Left lobe of liver (tissue), 2 donors: ENCODE results near the gene KCNIP3. TPM values are rescaled to one million over a fixed set of nuclear protein-coding genes. Genes with fewer than 3 reads are reported as not detected.

Source experiments
- ATAC-seq: fragments of 200-7000 bp; cut with Tn5 transposase; one replicate; pipeline ENCODE4 v1.9.1; 2020; ENCODE audit warnings: mild to moderate bottlenecking, moderate library complexity
- DNase-seq: peaks from one replicate; pipeline ENCODE4 v3.0.0-alpha.2; 2020; ENCODE audit warnings: low spot score
- total RNA-seq: library from RNA; stranded (reverse); gene quantifications from one replicate; pipeline ENCODE4 v1.2.1, GENCODE V29; 2021
- donor health status: DM: no; HTN: no; CAD: no; lungs with moderate emphysema.
- donor health status: DM: no; HTN: yes; CAD: no.

KCNIP3 gene
- total RNA-seq, 1 donor from 2014 or later: 1.6 TPM

DNA sequence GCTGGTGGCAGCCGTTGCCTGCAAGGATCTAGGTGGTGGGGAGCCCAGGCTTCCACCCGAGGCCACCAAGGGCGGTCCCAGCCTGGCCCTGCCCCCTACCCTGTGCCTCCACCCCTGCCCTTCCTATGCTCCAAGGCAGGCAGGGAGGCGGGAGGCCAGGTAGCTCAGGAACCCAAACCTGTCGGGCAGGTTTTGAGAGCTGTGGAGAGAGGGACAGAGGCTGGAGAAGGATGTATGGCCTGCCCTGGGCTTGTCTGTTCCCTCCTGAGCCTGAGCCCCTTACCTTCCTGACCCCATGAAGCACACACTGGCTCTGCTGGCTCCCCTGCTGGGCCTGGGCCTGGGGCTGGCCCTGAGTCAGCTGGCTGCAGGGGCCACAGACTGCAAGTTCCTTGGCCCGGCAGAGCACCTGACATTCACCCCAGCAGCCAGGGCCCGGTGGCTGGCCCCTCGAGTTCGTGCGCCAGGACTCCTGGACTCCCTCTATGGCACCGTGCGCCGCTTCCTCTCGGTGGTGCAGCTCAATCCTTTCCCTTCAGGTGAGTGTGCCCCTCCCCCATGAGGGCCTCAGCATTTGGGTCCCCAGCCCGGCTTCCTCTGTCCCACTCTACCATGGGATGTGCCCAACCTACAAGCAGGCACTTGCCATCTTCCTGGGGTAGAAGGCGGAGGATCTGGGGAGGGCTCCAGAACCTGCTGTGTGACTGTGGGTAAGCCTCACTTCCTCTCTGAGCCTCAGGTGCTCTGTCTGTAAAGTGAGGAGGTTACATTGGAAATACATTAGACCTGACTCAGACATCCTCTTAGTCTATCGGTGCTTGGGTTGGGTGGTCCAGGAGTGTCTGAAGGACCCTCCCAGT is 22.6 kb upstream of the KCNIP3 start, which contains the start of gene PROM2:
Gene PROM2 (plus strand): TSS at position 159 of the 860 bp plus-strand sequence. CDS start 137 bp downstream, at position 296.
- ATAC-seq: peak; percentile 32

DNA sequence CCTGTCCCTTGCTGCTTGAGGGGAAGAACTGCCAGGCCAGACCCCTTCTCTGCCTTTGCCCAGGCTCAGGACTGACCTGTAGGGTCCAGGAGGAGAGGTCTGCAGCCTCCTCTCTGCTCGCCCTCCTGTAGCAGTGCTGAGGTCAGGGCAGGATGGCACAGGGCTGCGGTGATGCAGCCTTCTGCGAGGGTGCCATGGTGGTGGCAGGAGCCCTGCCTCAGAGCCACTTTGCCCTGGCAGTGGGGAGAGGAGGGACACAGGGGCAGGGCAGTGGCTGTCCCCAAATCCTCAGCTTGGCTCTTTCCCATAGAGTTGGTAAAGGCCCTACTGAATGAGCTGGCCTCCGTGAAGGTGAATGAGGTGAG is 22.0 kb upstream of the KCNIP3 start:
- ATAC-seq (no peak), DNase-seq (peak; percentile 24)

More for the DNA sequence above, 22.6 kb upstream of the KCNIP3 start, which contains the start of gene PROM2:
- DNase-seq: peak; percentile 41

DNA sequence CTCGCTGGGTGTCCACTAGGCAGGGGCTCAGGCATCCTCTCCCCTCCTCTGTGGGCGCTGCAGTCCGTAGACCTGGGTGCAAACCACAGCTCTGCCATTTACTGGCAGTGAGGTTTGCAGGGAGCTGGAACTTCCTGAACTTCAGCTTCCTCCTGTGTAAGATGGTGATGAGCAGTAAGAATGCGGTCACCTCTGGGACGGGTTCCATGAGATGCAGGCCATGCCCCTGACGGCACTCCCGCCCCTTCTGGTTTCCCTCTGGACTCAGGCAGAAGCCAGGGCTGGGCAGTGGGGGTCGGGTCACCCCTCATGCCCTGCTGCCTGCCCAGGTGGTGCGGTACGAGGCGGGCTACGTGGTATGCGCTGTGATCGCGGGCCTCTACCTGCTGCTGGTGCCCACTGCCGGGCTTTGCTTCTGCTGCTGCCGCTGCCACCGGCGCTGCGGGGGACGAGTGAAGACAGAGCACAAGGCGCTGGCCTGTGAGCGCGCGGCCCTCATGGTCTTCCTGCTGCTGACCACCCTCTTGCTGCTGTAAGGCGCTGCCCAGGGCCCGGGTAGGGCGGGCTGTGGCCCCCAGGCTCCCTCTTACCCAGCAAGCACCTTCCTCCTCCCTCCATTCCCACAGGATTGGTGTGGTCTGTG is 21.4 kb upstream of the KCNIP3 start:
- DNase-seq (no peak), ATAC-seq (no peak)

DNA sequence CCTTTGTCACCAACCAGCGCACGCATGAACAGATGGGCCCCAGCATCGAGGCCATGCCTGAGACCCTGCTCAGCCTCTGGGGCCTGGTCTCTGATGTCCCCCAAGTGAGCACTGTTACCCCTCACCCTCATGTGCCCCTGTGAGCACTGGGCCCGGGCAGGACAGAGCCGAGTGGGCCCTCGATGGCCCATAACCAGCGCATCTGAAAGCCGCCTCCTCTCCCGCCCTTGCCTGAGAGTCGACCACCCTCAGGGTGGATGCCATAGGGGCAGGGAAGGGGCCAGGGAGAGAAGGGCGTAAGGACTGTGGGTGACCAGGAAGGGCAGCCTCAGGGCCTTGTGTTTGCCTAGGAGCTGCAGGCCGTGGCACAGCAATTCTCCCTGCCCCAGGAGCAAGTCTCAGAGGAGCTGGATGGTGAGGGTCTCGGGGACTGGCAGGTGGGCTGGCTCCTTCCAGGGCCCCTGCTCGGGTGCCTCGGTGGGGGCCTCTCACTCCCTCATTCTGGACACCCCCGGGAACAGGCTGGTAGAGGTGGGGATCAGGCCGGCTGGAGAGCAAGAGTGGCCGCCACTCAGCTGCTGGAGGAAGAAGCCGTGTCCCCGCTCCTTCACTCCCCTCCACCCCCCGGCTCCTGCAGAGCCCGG is 20.8 kb upstream of the KCNIP3 start:
- DNase-seq: no peak
- ATAC-seq: no peak

DNA sequence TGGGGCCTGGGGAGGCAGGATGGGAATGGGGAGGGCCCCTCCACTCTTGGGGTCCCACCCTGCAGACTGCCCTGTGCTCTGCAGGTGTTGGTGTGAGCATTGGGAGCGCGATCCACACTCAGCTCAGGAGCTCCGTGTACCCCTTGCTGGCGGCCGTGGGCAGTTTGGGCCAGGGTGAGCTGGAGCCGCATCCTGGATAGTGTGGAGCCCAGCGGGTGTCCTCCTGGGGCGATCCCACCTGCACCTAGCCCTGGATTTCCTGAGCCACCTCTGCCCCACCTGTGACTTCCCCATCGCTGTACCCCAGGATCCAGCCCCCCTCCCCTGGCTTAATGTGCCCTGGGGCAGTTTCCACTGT is 20.3 kb upstream of the KCNIP3 start:
- no peak for ATAC-seq
- no peak for DNase-seq

DNA sequence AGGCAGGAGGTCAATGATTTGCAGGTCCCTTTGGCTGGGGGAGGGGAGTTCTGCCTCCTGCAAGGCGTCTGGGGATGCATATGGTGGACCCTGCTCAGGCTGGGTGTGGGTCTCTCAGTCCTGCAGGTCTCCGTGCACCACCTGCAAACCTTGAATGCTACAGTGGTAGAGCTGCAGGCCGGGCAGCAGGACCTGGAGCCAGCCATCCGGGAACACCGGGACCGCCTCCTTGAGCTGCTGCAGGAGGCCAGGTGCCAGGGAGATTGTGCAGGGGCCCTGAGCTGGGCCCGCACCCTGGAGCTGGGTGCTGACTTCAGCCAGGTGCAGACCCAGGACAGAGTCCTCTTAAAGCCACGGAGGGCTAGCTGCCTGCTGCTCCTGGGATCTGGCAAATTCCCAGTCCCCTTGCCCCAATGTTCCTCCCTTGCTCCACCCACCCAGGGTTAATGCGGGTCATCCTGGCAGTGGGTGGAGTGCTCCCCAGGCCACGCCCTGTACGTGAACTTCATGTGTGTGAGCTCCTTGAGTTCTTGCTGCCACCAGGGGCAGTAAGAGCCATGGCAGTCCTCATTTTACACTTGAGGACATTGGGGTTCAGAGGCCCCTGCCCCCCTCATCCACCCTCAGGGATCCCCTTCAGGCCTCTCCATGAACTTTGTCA is 19.8 kb upstream of the KCNIP3 start:
- DNase-seq (no peak), ATAC-seq (peak; percentile 53)

DNA sequence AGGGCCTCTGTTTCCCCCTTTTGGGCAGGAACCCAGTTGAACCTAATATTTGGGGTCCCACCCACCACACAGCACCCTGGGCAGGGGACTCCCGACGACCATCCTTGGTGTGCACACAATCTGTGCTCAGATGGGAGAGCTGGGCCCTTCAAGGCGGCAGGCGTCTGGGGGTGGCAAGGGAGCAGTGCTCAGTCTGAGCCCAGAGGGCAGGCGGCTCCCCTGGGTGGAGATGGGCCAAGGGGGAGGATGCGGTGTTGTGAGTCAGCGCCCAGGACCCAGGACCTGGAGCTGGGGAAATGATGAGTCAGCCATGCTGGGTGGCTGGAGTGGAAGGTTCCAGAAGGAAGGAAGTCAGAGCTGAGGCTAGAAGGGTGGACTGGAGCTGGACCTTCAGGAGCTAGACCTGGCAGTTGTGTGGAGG is 19.1 kb upstream of the KCNIP3 start:
- no peak for DNase-seq

DNA sequence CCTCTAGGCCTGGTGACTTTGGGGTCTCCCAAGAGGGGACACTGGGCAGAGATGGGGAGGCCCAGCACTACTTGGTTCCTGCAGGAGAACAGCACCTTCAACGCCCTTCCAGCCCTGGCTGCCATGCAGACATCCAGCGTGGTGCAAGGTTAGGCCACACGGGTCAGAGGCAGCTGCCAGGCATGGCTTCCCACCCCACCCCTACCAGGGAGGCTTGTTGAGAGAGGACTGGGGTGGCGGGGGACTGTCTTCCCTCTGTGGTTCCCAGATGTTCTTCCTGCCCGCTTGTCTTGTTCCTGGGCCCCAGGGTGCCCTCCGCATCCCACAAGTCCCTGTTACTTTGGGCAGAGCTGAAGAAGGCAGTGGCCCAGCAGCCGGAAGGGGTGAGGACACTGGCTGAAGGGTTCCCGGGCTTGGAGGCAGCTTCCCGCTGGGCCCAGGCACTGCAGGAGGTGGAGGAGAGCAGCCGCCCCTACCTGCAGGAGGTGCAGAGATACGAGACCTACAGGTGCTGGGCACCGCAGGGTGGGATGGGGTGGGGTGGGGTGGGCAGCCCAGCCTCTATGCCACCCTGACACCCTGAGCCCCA is 18.4 kb upstream of the KCNIP3 start:
- no peak for DNase-seq
- ATAC-seq: no peak

More for the DNA sequence above, 19.1 kb upstream of the KCNIP3 start:
- ATAC-seq: no peak

DNA sequence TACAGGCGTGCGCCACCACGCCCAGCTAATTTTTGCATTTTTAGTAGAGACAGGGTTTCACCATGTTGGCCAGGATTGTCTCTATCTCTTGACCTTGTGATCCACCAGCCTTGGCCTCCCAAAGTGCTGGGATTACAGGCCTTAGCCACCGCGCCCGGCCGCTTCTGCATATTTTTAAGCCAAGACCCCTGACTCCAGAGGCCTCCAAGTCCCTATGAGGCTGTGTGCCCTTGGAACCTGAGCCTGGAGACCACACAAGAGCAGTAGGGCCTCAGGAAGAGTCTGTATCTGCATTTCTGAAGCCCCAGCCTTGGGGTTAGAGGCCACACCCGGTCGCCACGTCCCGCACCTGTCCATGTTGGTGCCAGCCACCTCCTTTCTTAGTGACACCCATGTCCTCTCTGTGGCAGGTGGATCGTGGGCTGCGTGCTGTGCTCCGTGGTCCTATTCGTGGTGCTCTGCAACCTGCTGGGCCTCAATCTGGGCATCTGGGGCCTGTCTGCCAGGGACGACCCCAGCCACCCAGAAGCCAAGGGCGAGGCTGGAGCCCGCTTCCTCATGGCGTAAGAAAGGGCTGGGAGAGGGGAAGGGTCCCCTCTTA is 17.6 kb upstream of the KCNIP3 start:
- ATAC-seq: no peak
- DNase-seq: no peak

DNA sequence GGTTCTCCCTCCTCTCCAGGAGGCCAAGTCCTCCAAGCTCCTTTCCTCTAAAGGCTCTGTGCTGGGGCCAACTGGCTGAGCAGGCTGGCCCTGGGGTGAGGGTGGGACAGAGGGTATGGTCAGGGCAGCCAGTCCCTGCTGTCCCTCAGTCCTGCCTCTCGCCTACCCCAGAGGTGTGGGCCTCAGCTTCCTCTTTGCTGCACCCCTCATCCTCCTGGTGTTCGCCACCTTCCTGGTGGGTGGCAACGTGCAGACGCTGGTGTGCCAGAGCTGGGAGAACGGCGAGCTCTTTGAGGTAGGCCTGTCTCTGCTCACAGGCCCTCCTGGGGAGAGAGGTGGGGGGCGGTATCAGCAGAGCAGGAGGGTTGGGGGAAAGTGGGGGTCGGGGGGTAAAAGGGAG is 16.1 kb upstream of the KCNIP3 start:
- DNase-seq (no peak), ATAC-seq (no peak)

DNA sequence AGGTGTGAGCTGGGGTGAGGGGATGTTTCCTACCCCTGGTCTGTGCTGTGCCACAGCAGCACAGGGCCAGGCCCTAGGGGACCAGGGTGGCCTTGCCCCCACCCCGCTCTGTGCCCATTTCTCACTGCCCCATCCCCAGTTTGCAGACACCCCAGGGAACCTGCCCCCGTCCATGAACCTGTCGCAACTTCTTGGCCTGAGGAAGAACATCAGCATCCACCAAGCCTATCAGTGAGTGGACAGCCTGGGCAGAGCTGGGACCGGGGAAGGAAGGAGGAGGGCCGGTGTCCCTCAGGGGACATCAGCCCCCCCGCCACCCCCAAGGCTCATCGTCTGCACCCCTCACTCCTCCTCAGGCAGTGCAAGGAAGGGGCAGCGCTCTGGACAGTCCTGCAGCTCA is 15.4 kb upstream of the KCNIP3 start:
- DNase-seq (no peak), ATAC-seq (no peak)

DNA sequence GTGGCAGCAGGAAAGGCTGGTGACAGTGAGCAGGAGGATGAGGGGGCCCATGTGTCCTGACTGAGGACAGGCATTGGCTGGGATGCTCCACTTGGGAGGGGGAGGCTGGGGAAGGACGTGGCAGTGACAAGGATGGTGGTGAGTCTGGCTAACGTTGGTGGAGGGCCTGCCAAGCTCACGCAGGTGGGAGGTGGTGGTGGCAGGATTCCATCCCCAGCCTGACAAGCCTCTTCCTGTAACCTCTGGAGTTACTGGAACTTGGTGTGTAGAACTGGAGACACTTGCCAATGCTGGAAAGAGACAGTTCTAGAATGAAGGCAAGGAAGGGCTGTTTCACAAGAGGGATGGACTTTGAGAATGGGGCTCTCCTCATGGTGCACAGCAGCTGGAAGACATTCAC is 14.7 kb upstream of the KCNIP3 start:
- no peak for DNase-seq

DNA sequence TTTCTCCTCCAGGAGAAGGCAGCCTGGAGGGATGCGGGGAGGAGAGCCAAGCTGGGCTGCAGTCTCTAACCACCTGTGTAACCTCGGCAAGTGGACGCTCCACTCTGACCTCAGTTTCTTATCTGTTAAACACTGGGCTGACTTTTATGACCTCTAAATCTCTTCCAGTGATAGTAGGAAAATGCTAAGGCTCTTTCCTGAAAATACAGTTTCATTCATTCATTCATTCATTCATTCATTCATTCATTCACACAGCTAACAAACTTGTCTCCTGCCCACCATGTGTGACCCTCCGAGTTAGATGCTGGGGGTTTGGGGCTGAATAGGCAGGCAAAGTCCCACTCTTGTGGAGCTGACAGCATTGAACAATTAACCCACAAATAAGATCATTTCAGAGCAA is 13.6 kb upstream of the KCNIP3 start:
- DNase-seq: no peak
- ATAC-seq: no peak

More for the DNA sequence above, 14.7 kb upstream of the KCNIP3 start:
- ATAC-seq: no peak

DNA sequence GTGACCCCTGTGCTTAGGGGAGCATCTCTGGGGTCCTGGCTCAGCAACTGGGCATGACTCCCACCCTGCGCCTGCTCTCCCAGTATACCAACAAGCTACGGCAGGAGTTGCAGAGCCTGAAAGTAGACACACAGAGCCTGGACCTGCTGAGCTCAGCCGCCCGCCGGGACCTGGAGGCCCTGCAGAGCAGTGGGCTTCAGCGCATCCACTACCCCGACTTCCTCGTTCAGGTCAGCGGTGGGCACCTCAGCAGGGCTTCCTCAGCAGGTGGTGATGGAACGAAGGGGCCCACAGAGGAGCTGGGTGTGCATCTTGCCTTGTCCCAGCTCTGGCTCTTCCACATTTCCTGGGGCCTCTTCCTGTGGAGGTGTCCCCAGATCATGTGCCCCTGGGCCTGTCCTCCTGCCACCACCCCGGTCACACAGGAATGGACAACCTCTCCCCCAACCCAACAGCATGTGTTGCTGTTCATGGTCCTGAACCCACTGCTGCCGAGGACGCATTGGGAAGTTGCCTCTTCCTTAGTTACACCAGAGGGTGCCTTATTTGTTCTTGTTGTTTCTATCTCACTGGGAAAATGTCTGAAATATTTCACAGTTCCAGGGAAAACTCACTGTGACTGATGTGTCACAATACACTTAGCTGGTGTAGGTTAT is 12.1 kb upstream of the KCNIP3 start:
- DNase-seq (no peak), ATAC-seq (no peak)

DNA sequence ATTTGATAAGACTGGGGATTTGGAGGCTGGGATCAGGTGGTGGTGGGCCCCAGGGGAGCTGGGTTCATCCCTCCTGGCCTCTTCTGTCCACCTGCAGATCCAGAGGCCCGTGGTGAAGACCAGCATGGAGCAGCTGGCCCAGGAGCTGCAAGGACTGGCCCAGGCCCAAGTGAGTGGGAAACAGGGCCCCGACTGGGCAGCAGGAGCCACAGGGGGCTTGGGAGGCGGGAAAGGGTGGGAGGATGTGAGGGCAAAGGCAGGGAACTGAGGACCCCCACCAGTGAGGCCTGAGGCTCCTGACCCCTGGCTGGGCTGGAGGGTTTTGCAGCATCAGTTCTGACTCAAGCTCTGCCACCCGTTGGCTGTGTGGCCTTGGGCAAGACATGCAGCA is 11.6 kb upstream of the KCNIP3 start:
- ATAC-seq: no peak
- DNase-seq: no peak

DNA sequence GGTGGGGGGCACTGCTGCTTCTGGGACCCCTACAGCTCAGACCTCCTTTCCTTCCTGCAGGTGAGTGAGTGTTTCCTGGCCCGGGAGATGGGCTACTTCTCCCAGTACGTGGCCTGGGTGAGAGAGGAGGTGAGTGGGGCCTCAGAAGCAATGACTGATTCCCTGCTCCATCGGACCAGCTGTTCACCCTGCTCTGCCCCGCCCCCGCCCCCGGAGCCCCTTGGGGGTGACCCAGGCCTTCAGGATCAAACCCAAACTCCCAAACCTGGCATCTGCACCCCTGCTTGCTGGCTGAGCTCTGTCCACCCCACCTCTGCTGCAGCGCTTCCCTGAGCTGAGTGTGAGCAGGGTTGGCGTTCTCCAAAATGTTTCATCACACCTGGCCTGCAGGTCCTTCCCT is 9.8 kb upstream of the KCNIP3 start:
- ATAC-seq (no peak), DNase-seq (no peak)

DNA sequence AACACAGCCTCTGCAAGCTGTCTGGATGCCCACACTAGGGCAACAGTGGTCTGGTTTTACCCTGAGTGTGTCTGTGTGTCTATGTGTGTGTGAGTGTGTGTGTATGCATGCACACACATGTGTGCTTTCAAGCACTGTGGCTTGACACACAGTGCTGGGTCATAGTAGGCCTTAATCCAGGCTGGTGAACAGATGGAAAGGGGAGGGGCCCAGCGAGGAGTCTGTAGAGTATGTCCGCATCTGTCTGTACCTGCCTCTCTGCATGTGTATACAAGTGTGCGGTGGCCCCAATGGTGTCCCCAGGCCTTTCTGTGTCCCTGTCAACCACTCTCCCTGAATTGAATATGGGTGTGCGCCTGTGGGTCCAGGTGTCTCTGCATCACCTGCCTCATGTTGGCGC is 9.3 kb upstream of the KCNIP3 start:
- ATAC-seq: no peak
- no peak for DNase-seq

DNA sequence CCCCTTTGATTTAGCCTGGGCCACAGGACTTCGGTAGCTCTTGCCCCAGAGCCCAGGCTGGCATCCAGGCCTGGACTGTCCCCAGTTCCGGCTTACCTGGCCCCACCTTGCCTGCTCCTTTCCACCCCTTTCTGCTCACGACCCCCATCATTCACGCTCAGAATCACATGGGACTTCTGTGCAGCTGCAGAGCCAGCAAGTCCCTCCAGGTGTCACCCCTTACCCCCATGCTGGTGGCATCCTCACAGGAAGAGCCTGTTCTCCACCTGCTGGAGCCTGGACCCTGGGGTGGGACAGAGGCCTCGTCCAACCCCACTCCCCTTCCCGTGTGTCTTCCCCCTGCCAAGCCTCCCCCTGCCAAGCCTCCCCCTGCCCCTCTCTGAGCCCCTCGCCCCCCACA is 7.9 kb upstream of the KCNIP3 start:
- DNase-seq (no peak), ATAC-seq (peak; percentile 53)

DNA sequence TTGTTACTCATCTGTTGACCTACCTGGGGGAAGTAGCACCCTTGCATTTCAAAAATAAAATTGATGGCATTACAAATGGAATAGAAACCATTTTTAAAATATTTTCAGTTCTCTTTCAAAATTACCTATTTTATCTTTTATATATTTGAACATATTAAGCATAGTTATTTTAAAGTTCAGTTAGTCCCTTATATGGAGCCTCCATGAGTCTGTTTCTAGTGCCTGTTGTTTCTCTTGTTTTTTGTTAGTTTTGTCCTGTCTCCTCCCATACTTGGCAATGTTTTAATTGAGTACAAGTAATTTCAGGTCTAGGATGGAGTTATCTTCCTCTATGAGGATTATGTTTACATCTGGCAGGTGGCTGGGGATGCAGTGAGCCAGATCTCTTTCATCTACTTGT is 5.9 kb upstream of the KCNIP3 start:
- no peak for ATAC-seq

DNA sequence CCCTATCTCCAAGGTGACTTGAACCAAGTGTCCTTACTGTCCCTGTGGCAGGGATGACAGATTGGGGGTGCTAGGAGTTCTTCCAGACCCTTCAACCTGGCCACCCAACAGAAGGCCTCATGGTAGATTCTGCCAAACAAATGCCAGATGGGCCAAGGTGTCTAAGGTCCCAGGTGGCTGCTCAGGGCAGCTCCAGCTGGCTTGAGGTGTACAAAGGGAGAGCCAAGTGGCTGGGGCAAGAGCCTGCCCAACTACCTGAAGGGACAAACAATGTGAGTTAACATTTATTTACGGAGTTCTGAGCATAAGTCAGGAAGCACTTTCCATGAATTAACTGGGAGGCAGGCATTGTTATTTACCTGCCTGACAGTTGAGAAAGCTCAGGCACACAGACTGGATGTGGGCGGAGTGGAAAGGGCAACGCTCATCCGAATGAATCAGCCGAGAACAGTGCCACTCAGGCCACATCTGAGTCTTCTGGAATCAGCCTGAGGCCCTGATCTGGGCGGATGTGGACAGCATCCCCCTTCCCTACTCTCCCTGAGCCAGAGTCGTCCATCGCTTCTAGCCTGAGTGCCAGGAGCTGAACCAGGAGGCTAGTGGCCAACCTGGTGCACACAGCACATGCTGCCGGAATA is 4.4 kb upstream of the KCNIP3 start:
- no peak for ATAC-seq
- no peak for DNase-seq

More for the DNA sequence above, 5.9 kb upstream of the KCNIP3 start:
- DNase-seq: no peak
